Spleen (tissue), 11 donors: ENCODE data around the gene ABHD2. TPM values are rescaled to one million over a fixed set of nuclear protein-coding genes. Genes with fewer than 3 reads are reported as not detected.
"Not testable (repeated sequence)": the region's sequence is repeated elsewhere in the genome, so short reads cannot be mapped to it uniquely, and the experiment has no call there.

Source experiments
- DNase-seq: peaks from one replicate; pipeline ENCODE4 v3.0.0-alpha.2; 2020
- H3K27ac ChIP-seq, 8 donors: fragments of 200-600 bp; sonication (generic) in 7 of 8; 1 replicate in 4 of 8; 2 replicates in 4 of 8; pipeline versions ENCODE4 v1.5.0 to v1.8.0; 2016 to 2021; ENCODE audit warnings: inconsistent platforms in 4 of 8, mild to moderate bottlenecking in 4 of 8, moderate library complexity in 1 of 8
- H3K27me3 ChIP-seq, 7 donors: fragments of 200-600 bp; sonication (generic) in 6 of 7; replicated peaks in 1 of 7; 1 replicate in 4 of 7; 2 replicates in 3 of 7; pipeline versions ENCODE4 v1.5.0 to v1.8.0; 2016 to 2021; ENCODE audit warnings: inconsistent platforms in 3 of 7, mild to moderate bottlenecking in 1 of 7
- H3K36me3 ChIP-seq, 6 donors: fragments of 200-600 bp; sonication (generic) in 5 of 6; 1 replicate in 4 of 6; 2 replicates in 2 of 6; pipeline versions ENCODE4 v1.5.0 to v1.8.0; 2016 to 2021; ENCODE audit warnings: inconsistent platforms in 2 of 6
- H3K4me1 ChIP-seq, 6 donors: fragments of 200-600 bp; sonication (generic) in 5 of 6; 1 replicate in 3 of 6; 2 replicates in 3 of 6; pipeline versions ENCODE4 v1.5.0 to v1.8.0; 2016 to 2021; ENCODE audit warnings: inconsistent platforms in 3 of 6
- H3K4me3 ChIP-seq, 8 donors: fragments of 200-600 bp; sonication (generic) in 7 of 8; 1 replicate in 4 of 8; 2 replicates in 4 of 8; pipeline versions ENCODE4 v1.5.0 to v1.8.0; 2016 to 2021; ENCODE audit warnings: inconsistent platforms in 4 of 8, mild to moderate bottlenecking in 4 of 8, moderate library complexity in 2 of 8
- H3K9me3 ChIP-seq, 8 donors: fragments of 200-600 bp; sonication (generic) in 7 of 8; 1 replicate in 4 of 8; 2 replicates in 4 of 8; pipeline versions ENCODE4 v1.5.0 to v1.8.0; 2016 to 2021; ENCODE audit warnings: inconsistent platforms in 4 of 8
- POLR2A ChIP-seq, 3 donors: fragments of 450-650 bp; IDR thresholded peaks; one replicate each; pipeline ENCODE4 v1.5.1; 2017; ENCODE audit warnings: antibody characterized with exemption in 3 of 3, mild to moderate bottlenecking in 1 of 3
- POLR2AphosphoS5 ChIP-seq, 3 donors: sonication (generic); formaldehyde crosslinking; IDR thresholded peaks; one replicate each; pipeline ENCODE4 v1.5.1; 2017; ENCODE audit warnings: antibody characterized with exemption in 3 of 3
- WGBS, 5 donors: extraction: QIAGEN DNeasy Blood & Tissue Kit in 3 of 5; methylation state at CpG; one replicate each; pipeline versions ENCODE4 v1.1.5 to v1.1.7; 2013 to 2018; 5-methylcytosine and 5-hydroxymethylcytosine counted together
- intact Hi-C: fragments of 100-400 bp; cut with DNase I; formaldehyde crosslinking; loops from one replicate; pipeline ENCODE4 v1.15.0; 2023; ENCODE audit warnings: low total_unique reads
- polyA plus RNA-seq, 3 donors: library from polyadenylated mRNA; stranded (reverse); fragments of 200-250 nt; gene quantifications; one replicate each; pipeline ENCODE4 v1.2.1, GENCODE V29; 2013
- total RNA-seq, 7 donors: library from RNA; depleted of rRNA in 3 of 7; stranded (reverse); fragments of >200 nt in 3 of 7; fragmentation: NEBNext Ultra II Directional in 4 of 7; extraction: Animal tissue kit (Norgen Biotek cat#: 25700) in 4 of 7; gene quantifications; one replicate each; pipeline versions ENCODE4 v1.1.0 to v1.2.1, GENCODE V29; 2016 to 2021
- TF ChIP-seq, protein P1 (sequence below), 11 experiments: fragments of 200-600 bp in 7 of 11; fragments of 450-650 bp in 4 of 11; sonication (generic) in 4 of 11; IDR thresholded peaks in 8 of 11; conservative IDR thresholded peaks in 3 of 11; 1 replicate in 7 of 11; 2 replicates in 4 of 11; pipeline versions ENCODE4 v1.4.0 to v1.8.0; 2016 to 2021; ENCODE audit warnings: antibody characterized with exemption in 11 of 11, inconsistent platforms in 4 of 11, mild to moderate bottlenecking in 1 of 11
- donor health status: healthy with polysubstance abuse.
- donor health status: DM: no; HTN: no; CAD: no; lungs with moderate emphysema.
- donor health status: DM: no; HTN: no; CAD: no.
- donor health status: Bipolar disorder and iron deficiency.
- donor health status: healthy.
- donor health status: DM: no; HTN: no; CAD: no.
- donor health status: DM: yes; HTN: yes; CAD: no.

ABHD2 gene
- total and polyA plus RNA-seq, 10 donors = 2.1 to 158 (median 106) TPM

GRCh38 chr15:89042387-89042786 lies 45.9 kb upstream of the ABHD2 start:
- WGBS, 5 donors = 85 to 91% (median 90%) methylated on average over 5 of the region's 5 CpGs
- no peak for TF ChIP-seq POLR2A (IDR thresholded peaks at IDR 0.05)
- TF ChIP-seq, protein P1, sequence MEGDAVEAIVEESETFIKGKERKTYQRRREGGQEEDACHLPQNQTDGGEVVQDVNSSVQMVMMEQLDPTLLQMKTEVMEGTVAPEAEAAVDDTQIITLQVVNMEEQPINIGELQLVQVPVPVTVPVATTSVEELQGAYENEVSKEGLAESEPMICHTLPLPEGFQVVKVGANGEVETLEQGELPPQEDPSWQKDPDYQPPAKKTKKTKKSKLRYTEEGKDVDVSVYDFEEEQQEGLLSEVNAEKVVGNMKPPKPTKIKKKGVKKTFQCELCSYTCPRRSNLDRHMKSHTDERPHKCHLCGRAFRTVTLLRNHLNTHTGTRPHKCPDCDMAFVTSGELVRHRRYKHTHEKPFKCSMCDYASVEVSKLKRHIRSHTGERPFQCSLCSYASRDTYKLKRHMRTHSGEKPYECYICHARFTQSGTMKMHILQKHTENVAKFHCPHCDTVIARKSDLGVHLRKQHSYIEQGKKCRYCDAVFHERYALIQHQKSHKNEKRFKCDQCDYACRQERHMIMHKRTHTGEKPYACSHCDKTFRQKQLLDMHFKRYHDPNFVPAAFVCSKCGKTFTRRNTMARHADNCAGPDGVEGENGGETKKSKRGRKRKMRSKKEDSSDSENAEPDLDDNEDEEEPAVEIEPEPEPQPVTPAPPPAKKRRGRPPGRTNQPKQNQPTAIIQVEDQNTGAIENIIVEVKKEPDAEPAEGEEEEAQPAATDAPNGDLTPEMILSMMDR (IDR thresholded peaks at IDR 0.05 in 8 of 11, conservative IDR thresholded peaks at IDR 0.05 in 3 of 11) = no peak
- no peak for TF ChIP-seq POLR2AphosphoS5 (IDR thresholded peaks at IDR 0.05)
- Histone ChIP-seq H3K27me3 (peaks cover 0 to 18% (median 0%) of the 10 kb centered on the region in 7 donors), H3K4me3 (no peak overlapping the region), H3K27ac (no peak overlapping the region), H3K4me1 (no peaks in the 10 kb centered on the region), H3K36me3 (no peaks in the 10 kb centered on the region), H3K9me3 (no peaks in the 10 kb centered on the region)
- no peak for DNase-seq
- intact Hi-C loops = no loop called here

DNA sequence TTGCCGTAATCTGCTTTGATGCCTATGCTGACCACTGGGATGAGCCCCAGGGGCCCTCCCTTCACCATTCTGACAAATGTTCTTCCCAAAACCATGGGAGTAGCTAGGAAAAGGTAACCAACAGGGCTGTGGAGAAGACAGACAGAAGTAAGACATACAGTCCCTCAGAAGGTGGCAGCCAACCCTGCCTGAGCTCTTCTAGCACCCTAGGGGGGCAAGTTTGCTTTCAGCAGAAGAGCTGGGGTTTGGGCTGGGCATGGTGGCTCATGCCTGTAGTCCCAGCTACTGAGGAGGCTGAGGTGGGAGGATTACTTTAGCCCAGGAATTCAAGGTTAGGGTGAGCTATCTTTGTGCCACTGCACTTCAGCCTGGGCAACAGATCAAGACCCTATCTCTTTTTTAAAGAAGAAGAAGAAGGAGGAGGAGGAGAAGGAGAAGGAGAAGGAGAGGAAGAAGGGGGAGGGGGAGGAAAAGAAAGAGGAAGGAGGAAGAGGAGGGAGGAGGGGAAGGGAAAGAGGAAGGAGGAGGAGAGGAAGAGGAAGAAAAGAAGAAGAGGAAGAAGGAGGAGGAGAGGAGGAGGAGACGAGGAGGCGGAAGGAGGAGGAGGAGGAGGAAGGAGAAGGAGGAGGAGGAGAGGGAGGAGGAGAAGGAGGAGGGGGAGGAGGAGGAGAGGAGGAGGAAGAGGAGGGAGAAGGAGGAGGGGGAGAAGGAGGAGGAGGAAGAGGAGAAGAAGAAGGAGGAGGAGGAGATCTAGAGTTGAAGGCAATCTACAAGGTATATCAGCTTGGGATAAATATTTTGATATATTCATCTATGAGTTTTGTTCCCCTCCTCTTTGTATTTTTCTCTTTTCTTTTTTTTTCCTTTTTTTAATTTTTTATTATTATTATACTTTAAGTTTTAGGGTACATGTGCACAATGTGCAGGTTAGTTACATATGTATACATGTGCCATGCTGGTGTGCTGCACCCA lies 44.9 kb upstream of the ABHD2 start:
- intact Hi-C loops = no loop called here
- no peak overlapping the region for H3K4me3 ChIP-seq
- peaks cover 0 to 11% (median 0%) of the 10 kb centered on the region in 7 donors for H3K27me3 ChIP-seq
- H3K4me1 ChIP-seq = no peaks in the 10 kb centered on the region
- TF ChIP-seq, protein P1 (IDR thresholded peaks at IDR 0.05 in 8 of 11, conservative IDR thresholded peaks at IDR 0.05 in 3 of 11) = no peak
- TF ChIP-seq POLR2AphosphoS5 (IDR thresholded peaks at IDR 0.05) (no peak), POLR2A (IDR thresholded peaks at IDR 0.05) (no peak)
- no peaks in the 10 kb centered on the region for H3K36me3 ChIP-seq
- no peaks in the 10 kb centered on the region for H3K9me3 ChIP-seq
- no peak overlapping the region for H3K27ac ChIP-seq
- 62 to 96% (median 68%) methylated on average over 1 to 3 of the region's 3 CpGs for WGBS, 5 donors
- DNase-seq = no peak

DNA sequence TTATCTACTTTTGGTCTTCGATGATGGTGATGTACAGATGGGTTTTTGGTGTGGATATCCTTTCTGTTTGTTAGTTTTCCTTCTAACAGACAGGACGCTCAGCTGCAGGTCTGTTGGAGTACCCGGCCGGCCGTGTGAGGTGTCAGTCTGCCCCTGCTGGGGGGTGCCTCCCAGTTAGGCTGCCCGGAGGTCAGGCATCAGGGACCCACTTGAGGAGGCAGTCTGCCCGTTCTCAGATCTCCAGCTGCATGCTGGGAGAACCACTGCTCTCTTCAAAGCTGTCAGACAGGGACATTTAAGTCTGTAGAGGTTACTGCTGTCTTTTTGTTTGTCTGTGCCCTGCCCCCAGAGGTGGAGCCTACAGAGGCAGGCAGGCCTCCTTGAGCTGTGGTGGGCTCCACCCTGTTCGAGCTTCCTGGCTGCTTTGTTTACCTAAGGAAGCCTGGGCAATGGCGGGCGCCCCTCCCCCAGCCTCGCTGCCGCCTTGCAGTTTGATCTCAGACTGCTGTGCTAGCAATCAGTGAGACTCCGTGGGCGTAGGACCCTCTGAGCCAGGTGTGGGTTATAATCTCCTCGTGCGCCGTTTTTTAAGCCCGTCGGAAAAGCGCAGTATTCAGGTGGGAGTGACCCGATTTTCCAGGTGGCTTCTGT lies 39.1 kb upstream of the ABHD2 start:
- H3K9me3 ChIP-seq, DNase-seq, intact Hi-C loops, H3K4me1 ChIP-seq, H3K36me3 ChIP-seq, H3K27ac ChIP-seq, H3K27me3 ChIP-seq, H3K4me3 ChIP-seq: not testable (repeated sequence)
- 57 to 79% (median 67%) methylated on average over 17 to 21 of the region's 21 CpGs for WGBS, 5 donors

DNA sequence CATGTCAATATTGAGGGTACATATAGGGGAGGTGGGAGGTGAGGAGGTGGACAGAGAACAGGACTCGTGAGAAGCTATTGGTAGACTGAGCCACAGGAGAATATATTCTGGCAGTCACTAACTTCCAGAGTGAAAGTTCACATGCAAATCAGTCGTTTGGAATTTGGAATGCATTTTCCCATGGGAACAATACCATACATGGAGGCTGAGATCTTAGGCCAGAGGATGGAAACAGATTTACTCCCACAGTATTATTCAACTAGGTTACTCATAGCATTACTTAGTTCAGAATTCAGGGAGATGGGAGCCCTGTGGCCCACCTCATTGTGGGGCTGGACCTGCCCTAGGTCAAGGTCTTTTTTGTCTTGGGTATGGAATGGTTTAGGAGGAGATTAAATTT lies 36.4 kb upstream of the ABHD2 start:
- TF ChIP-seq POLR2AphosphoS5 (IDR thresholded peaks at IDR 0.05) (no peak), POLR2A (IDR thresholded peaks at IDR 0.05) (no peak)
- TF ChIP-seq, protein P1 (IDR thresholded peaks at IDR 0.05 in 8 of 11, conservative IDR thresholded peaks at IDR 0.05 in 3 of 11) = no peak
- Histone ChIP-seq H3K36me3 (no peaks in the 10 kb centered on the region), H3K4me1 (no peaks in the 10 kb centered on the region), H3K27me3 (peaks cover 0 to 3% (median 0%) of the 10 kb centered on the region in 7 donors), H3K4me3 (no peak overlapping the region), H3K27ac (peak overlapping the region in 2 of 8 donors; percentile 28 to 30), H3K9me3 (no peaks in the 10 kb centered on the region)
- no peak for DNase-seq
- 56 to 82% (median 73%) methylated on average over 2 of the region's 2 CpGs for WGBS, 5 donors
- intact Hi-C loops = no loop called here
